Measurements from ENCODE around the gene SLC6A19. TPM values are rescaled to one million over a fixed set of nuclear protein-coding genes. Genes with fewer than 3 reads are reported as not detected.
A peak's percentile ranks its signal among the peaks of the same experiment; 100 is the strongest.

The SLC6A19 gene
- total RNA-seq, 2 experiments from 2014 or later: not detected

- no peak overlapping the region for H3K4me3 Mint-ChIP-seq
- peaks cover 3% of the 10 kb centered on the region for H3K27me3 Mint-ChIP-seq
- H3K27ac Mint-ChIP-seq: no peak overlapping the region
- H3K9me3 Mint-ChIP-seq: no peaks in the 10 kb centered on the region
- H3K36me3 Mint-ChIP-seq: no peaks in the 10 kb centered on the region
- ChIA-PET POLR2A (no interaction called here), CTCF (interaction anchor here (1.0 kb wide), 1 partner anchor 328 kb away, joined by 3 read pairs; no protein-coding TSS in a partner anchor)
- H3K4me1 Mint-ChIP-seq (ENCODE audit: low read depth): peaks cover 16% of the 10 kb centered on the region
- no peak for DNase-seq
- intact Hi-C loops (cut with micrococcal nuclease): no loop called here
Observed at GRCh38 chr5:1251678-1252580, 50.5 kb downstream of the SLC6A19 start.

DNA sequence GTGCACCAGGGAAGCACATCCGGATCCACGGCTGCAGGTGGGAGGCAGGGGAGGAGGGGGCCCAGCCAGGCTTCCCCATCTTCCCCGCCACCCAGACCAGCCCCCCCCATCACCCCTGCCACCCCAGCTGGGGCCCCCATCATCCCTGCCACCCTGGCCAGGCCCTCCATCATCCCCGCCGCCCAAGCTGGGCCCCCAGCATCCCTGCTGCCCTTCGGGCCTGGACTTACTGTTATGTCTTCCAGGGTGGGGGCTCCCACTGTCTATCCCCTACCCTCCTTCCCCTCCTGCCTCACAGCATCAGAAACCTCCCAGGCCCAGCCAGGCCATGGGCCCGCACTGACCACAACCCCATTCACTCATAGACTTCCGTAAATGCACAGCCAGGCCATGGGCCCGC is 51.3 kb downstream of the SLC6A19 start:
- H3K9me3 Mint-ChIP-seq: no peaks in the 10 kb centered on the region
- CTCF ChIA-PET: no interaction called here
- intact Hi-C loops (cut with micrococcal nuclease): no loop called here
- H3K27me3 Mint-ChIP-seq: no peaks in the 10 kb centered on the region
- POLR2A ChIA-PET: no interaction called here
- no peak overlapping the region for H3K4me3 Mint-ChIP-seq
- no peak for DNase-seq
- H3K27ac Mint-ChIP-seq: no peak overlapping the region
- peaks cover 16% of the 10 kb centered on the region for H3K4me1 Mint-ChIP-seq (ENCODE audit: low read depth)
- no peaks in the 10 kb centered on the region for H3K36me3 Mint-ChIP-seq

DNA sequence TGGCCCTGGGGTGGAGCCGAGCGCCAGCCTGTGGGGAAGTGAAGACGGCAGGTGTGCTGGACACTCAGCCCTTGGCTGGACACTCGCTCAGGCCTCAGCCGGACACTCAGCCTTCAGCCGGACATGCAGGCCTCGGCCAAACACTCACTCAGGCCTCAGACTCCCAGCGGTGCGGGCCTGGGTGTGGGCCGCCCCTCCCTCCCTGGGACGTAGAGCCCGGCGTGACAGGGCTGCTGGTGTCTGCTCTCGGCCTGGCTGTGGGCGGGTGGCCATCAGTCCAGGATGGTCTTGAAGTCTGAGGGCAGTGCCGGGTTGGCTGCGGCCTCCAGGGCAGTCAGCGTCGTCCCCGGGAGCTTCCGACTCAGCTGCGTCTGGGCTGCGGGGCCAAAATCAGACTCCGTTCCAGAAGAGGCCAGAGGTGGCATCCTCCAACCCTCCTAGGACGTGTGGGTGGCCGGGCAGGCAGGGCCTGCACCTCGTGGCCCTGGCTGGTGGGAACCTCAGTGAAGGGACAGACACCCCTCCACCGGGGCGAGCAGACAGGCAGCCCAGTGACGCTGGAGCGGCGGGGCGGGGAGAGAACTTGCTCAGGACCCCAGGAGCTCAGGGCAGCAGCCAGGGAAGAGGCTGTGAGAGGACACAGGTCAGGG is 52.2 kb downstream of the SLC6A19 start:
- ChIA-PET POLR2A (no interaction called here), CTCF (no interaction called here)
- no peak overlapping the region for H3K27ac Mint-ChIP-seq
- no peaks in the 10 kb centered on the region for H3K36me3 Mint-ChIP-seq
- peaks cover 16% of the 10 kb centered on the region for H3K4me1 Mint-ChIP-seq (ENCODE audit: low read depth)
- no peaks in the 10 kb centered on the region for H3K27me3 Mint-ChIP-seq
- no peak overlapping the region for H3K4me3 Mint-ChIP-seq
- DNase-seq: no peak
- intact Hi-C loops (cut with micrococcal nuclease): no loop called here
- no peaks in the 10 kb centered on the region for H3K9me3 Mint-ChIP-seq

GRCh38 chr5:1254196-1254595 is 52.8 kb downstream of the SLC6A19 start:
- Mint-ChIP-seq H3K27me3 (no peaks in the 10 kb centered on the region), H3K9me3 (no peaks in the 10 kb centered on the region), H3K4me3 (no peak overlapping the region), H3K36me3 (no peaks in the 10 kb centered on the region), H3K4me1 (ENCODE audit: low read depth) (peaks cover 16% of the 10 kb centered on the region), H3K27ac (no peak overlapping the region)
- ChIA-PET POLR2A (no interaction called here), CTCF (no interaction called here)
- intact Hi-C loops (cut with micrococcal nuclease): no loop called here
- DNase-seq: no peak

DNA sequence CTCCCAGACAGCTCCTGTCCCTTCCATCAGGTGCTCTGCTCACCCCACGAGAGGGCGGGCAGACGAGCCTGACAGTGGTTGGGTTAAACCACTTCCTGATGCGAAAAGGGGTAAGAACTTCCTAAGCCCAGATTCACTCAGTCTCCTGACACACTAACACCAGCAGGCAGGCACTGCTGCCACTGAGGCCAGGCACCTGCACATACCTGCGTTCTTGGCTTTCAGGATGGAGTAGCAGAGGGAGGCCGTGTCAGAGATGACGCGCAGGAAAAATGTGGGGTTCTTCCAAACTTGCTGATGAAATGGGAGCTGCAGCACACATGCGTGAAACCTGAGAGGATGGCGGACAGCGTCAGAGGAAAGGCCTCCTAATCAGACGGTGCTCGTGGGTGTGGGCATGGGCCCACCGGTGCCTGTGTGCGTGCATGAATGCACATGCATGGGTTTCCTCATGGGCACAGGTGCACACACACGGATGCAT is 53.7 kb downstream of the SLC6A19 start:
- ChIA-PET CTCF (no interaction called here), POLR2A (no interaction called here)
- Mint-ChIP-seq H3K4me1 (ENCODE audit: low read depth) (peaks cover 16% of the 10 kb centered on the region), H3K9me3 (no peaks in the 10 kb centered on the region), H3K27me3 (no peaks in the 10 kb centered on the region), H3K27ac (peak overlapping the region; percentile 15), H3K4me3 (no peak overlapping the region), H3K36me3 (no peaks in the 10 kb centered on the region)
- peak; percentile 55 for DNase-seq
- intact Hi-C loops (cut with micrococcal nuclease): no loop called here

DNA sequence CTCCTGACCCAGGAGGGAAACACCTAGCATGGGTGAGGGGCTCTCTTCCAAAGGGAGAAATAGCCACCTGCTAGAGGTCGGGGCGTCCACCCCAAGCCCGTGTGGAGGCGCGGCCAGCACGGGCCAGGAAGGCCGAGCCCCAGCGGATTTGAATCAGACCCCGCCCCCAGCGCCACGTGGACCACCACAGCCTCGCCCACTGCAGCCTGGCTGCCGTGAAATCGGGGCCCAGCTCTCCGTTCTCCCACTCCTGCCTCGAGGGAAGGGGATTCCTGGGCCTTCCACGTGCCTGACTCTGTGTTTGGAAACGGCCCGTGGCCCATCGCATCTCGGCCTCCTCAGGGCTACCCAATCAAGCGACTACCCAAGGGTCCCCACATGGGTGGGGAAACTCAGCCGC is 55.4 kb downstream of the SLC6A19 start:
- Mint-ChIP-seq H3K27ac (no peak overlapping the region), H3K4me3 (no peak overlapping the region), H3K4me1 (ENCODE audit: low read depth) (peaks cover 16% of the 10 kb centered on the region), H3K27me3 (no peaks in the 10 kb centered on the region), H3K9me3 (no peaks in the 10 kb centered on the region), H3K36me3 (no peaks in the 10 kb centered on the region)
- CTCF ChIA-PET: no interaction called here
- intact Hi-C loops (cut with micrococcal nuclease): no loop called here
- no peak for DNase-seq
- POLR2A ChIA-PET: no interaction called here

GRCh38 chr5:1257363-1257762 is 56.0 kb downstream of the SLC6A19 start:
- no peak overlapping the region for H3K27ac Mint-ChIP-seq
- ChIA-PET POLR2A (no interaction called here), CTCF (no interaction called here)
- no peak overlapping the region for H3K4me3 Mint-ChIP-seq
- H3K27me3 Mint-ChIP-seq: no peaks in the 10 kb centered on the region
- peaks cover 16% of the 10 kb centered on the region for H3K4me1 Mint-ChIP-seq (ENCODE audit: low read depth)
- no peaks in the 10 kb centered on the region for H3K9me3 Mint-ChIP-seq
- H3K36me3 Mint-ChIP-seq: no peaks in the 10 kb centered on the region
- no peak for DNase-seq
- intact Hi-C loops (cut with micrococcal nuclease): no loop called here

DNA sequence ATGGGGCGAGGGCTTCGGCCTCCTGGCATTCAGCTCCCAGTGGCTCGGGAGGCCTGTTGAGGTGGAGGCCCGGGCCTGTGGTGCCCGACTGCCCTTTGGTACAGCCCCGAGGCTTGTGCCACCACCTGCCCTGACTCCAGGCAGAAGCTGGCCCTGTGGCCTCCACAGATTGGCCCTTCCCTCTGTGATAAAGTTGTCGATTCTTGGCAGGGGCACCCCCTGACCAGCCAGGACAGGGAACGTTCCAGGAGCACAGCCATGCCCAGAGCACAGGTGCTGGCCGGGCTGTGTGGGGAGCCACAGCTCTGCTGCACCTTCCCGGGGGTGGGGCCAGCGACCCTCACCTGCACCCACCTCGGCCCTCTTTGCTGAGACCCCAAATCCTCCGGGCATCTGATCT is 56.4 kb downstream of the SLC6A19 start:
- H3K4me1 Mint-ChIP-seq (ENCODE audit: low read depth): peaks cover 16% of the 10 kb centered on the region
- ChIA-PET POLR2A (no interaction called here), CTCF (no interaction called here)
- H3K27ac Mint-ChIP-seq: no peak overlapping the region
- H3K9me3 Mint-ChIP-seq: no peaks in the 10 kb centered on the region
- intact Hi-C loops (cut with micrococcal nuclease): no loop called here
- DNase-seq: no peak
- no peak overlapping the region for H3K4me3 Mint-ChIP-seq
- no peaks in the 10 kb centered on the region for H3K27me3 Mint-ChIP-seq
- H3K36me3 Mint-ChIP-seq: no peaks in the 10 kb centered on the region

DNA sequence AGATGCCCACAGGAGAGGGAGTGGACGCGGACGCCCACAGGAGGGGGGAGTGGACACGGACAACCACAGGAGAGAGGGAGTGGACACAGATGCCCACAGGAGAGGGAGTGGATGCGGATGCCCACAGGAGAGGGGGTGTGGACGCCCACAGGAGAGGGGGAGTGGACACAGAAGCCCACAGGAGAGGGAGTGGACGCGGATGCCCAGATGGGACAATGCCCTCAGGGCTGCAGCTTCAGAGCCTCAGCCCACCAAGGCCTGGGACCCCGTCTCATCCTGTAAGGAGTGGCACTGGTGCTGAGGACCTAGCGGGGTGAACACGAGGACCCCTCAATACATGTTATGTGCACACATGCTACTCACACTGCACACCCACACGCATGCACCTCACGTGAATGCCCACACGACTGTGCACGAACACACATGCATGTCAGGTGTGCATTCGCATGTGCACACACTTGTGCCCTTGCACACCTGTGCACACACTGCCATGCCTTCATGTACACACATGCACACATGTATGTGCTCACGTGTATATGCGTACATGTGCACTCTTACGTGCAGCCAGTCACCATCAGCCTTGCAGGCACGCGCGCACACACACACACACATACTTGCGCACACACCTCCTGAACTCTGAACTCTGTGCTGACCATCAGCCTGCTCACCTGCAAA is 58.5 kb downstream of the SLC6A19 start:
- intact Hi-C loops (cut with micrococcal nuclease): no loop called here
- H3K9me3 Mint-ChIP-seq: no peaks in the 10 kb centered on the region

DNA sequence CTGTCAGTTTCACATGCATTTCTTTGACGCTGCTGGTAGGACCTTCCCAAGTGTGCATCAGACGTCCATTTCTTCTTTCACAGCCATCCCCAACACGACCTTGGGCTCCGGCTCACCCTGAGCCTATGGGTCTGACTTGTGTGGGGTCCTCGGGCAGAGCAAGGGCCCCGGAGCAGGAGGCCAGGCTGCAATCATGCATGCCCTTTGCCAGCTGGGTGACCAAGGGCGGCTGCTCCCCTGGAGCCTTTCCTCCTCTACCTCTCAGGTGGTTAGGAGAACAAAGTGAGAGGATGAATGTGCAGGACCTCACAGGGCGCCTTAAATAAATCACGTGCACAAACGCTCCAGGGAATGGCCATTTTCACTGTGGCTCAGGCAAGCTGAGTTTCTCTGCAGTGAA is 60.2 kb downstream of the SLC6A19 start:
- ChIA-PET POLR2A (no interaction called here), CTCF (no interaction called here)
- no peak overlapping the region for H3K4me3 Mint-ChIP-seq
- no peak for DNase-seq
- no peaks in the 10 kb centered on the region for H3K27me3 Mint-ChIP-seq
- intact Hi-C loops (cut with micrococcal nuclease): no loop called here
- H3K9me3 Mint-ChIP-seq: no peaks in the 10 kb centered on the region
- H3K27ac Mint-ChIP-seq: no peak overlapping the region
- no peaks in the 10 kb centered on the region for H3K36me3 Mint-ChIP-seq
- H3K4me1 Mint-ChIP-seq (ENCODE audit: low read depth): no peaks in the 10 kb centered on the region

More for the DNA sequence above, 58.5 kb downstream of the SLC6A19 start:
- POLR2A ChIA-PET: no interaction called here
- CTCF ChIA-PET: no interaction called here
- H3K27me3 Mint-ChIP-seq: no peaks in the 10 kb centered on the region
- H3K36me3 Mint-ChIP-seq: no peaks in the 10 kb centered on the region
- no peak for DNase-seq
- H3K4me1 Mint-ChIP-seq (ENCODE audit: low read depth): peaks cover 10% of the 10 kb centered on the region
- no peak overlapping the region for H3K27ac Mint-ChIP-seq
- H3K4me3 Mint-ChIP-seq: no peak overlapping the region

DNA sequence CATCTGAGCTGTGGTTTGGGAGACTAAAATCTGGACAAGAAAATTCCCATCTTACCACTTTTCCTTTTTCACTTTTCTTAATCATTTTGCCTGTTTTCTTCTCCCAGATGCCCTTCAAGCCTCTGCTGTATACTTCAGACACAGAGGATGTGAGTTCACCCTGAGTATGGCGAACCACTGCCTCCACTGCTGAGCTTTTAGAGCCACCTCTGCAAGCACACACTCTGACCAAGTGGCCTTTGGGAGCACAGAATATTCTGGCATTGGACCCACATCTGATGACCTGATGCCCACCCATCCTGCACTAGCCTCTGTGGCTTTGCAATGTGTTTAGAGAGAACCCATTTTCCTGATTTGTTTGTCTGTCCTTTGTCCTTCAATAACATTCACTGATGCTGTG is 61.0 kb downstream of the SLC6A19 start:
- no peak overlapping the region for H3K27ac Mint-ChIP-seq
- H3K4me1 Mint-ChIP-seq (ENCODE audit: low read depth): no peaks in the 10 kb centered on the region
- no peak for DNase-seq
- POLR2A ChIA-PET: no interaction called here
- no peaks in the 10 kb centered on the region for H3K27me3 Mint-ChIP-seq
- CTCF ChIA-PET: no interaction called here
- intact Hi-C loops (cut with micrococcal nuclease): no loop called here
- H3K9me3 Mint-ChIP-seq: no peaks in the 10 kb centered on the region
- no peak overlapping the region for H3K4me3 Mint-ChIP-seq
- no peaks in the 10 kb centered on the region for H3K36me3 Mint-ChIP-seq

- POLR2A ChIA-PET: no interaction called here
Observed at GRCh38 chr5:1264211-1264610, 62.8 kb downstream of the SLC6A19 start.

More at GRCh38 chr5:1264211-1264610, 62.8 kb downstream of the SLC6A19 start:
- no peak for DNase-seq
- Mint-ChIP-seq H3K4me1 (ENCODE audit: low read depth) (peaks cover 8% of the 10 kb centered on the region), H3K36me3 (no peaks in the 10 kb centered on the region), H3K27ac (no peak overlapping the region), H3K4me3 (no peak overlapping the region), H3K9me3 (no peaks in the 10 kb centered on the region), H3K27me3 (no peaks in the 10 kb centered on the region)
- intact Hi-C loops (cut with micrococcal nuclease): no loop called here
- CTCF ChIA-PET: no interaction called here

All from activated CD4-positive, alpha-beta memory T cell treated with anti-CD3 and anti-CD28 coated beads for 36 hours (primary cell).